B cell (primary cell): ENCODE measurements around the gene KIF9.

ENCODE experiments used
- EZH2 ChIP-seq: IDR thresholded peaks from 2 replicates; pipeline ENCODE4 v1.6.1; 2012; ENCODE audit warnings: borderline replicate concordance, low read depth, mild to moderate bottlenecking, moderate library complexity, low read length; ENCODE audit not compliant: insufficient read depth, poor library complexity, severe bottlenecking
- TF ChIP-seq, protein P1 (sequence below): fragments of 200-600 bp; IDR thresholded peaks from one replicate; pipeline ENCODE4 v1.8.0; 2022; ENCODE audit warnings: antibody characterized with exemption, mild to moderate bottlenecking

DNA sequence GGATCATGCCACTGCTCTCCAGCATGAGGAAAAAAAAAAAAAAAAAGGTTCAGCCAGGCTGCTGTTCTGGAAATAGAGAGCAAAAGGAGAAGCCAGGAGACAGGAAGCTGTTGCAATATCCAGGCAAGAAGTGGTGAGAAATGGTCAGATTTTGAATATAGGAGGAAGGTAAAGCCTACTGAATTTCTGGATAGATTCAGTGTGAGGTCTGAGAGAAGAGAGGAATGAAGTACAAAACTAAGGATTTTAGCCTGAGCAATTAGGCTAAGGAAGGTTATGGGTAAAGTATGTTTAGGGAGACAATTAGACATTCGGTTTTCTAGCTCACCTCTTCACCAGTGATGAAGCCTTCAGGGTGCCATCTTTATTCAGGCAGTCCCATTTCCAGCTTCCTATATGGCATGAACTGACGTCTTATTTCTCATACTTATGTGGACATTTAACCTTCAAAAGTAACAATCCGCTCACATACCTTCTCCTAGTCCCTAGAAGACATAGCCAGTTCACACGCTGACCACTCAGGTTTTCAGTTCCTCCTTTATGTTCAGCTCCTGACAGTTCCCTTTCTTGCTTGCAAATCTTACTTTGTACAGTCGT is 57.2 kb downstream of the KIF9 start:
- TF ChIP-seq, protein P1, sequence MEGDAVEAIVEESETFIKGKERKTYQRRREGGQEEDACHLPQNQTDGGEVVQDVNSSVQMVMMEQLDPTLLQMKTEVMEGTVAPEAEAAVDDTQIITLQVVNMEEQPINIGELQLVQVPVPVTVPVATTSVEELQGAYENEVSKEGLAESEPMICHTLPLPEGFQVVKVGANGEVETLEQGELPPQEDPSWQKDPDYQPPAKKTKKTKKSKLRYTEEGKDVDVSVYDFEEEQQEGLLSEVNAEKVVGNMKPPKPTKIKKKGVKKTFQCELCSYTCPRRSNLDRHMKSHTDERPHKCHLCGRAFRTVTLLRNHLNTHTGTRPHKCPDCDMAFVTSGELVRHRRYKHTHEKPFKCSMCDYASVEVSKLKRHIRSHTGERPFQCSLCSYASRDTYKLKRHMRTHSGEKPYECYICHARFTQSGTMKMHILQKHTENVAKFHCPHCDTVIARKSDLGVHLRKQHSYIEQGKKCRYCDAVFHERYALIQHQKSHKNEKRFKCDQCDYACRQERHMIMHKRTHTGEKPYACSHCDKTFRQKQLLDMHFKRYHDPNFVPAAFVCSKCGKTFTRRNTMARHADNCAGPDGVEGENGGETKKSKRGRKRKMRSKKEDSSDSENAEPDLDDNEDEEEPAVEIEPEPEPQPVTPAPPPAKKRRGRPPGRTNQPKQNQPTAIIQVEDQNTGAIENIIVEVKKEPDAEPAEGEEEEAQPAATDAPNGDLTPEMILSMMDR = no peak
- TF ChIP-seq EZH2 = no peak
